A549 (cell line): ENCODE measurements around the gene HERC4. TPM values are rescaled to one million over a fixed set of nuclear protein-coding genes. Genes with fewer than 3 reads are reported as not detected.
"Not testable (repeated sequence)": the region's sequence is repeated elsewhere in the genome, so short reads cannot be mapped to it uniquely, and the experiment has no call there.

Source experiments
- ATAC-seq, 2 experiments: fragments of 200-7000 bp in 1 of 2; fragments of >200 bp in 1 of 2; cut with Nextera tagmentation in 1 of 2; cut with Tn5 transposase in 1 of 2; 3 replicates each; pipeline versions ENCODE4 v1.8.0 to v1.9.1; 2018 to 2020; ENCODE audit warnings: mild to moderate bottlenecking in 1 of 2, moderate library complexity in 1 of 2
- CTCF ChIA-PET: fragments of 300-600 bp; sonication (Branson Sonifier 250); formaldehyde crosslinking; extraction: SDS; loops from one replicate; lab custom pipeline; 2021; ENCODE audit warnings: antibody characterized with exemption, inconsistent platforms; lab: Yijun Ruan, JAX
- POLR2A ChIA-PET: fragments of 350-600 bp; formaldehyde crosslinking; extraction: SDS; loops from one replicate; lab custom pipeline; 2021; ENCODE audit warnings: antibody characterized with exemption, inconsistent platforms; lab: Yijun Ruan, JAX
- DNase-seq, 2 experiments: peaks; one replicate each; pipeline versions ENCODE4 v3.0.0 to v3.0.0-alpha.2; 2011 to 2016; ENCODE audit warnings: low read depth in 1 of 2, low spot score in 1 of 2
- FAIRE-seq: peaks from 2 replicates; lab custom pipeline; 2011; peaks lifted over from hg19 to GRCh38; lab: Jason Lieb, UNC
- H3K27ac ChIP-seq, 2 experiments: fragments of >200 bp; sonication (Bioruptor Twin); formaldehyde crosslinking; 3 replicates each; pipeline ENCODE4 v1.5.1; 2016 to 2017
- H3K4me1 ChIP-seq: fragments of >200 bp; sonication (Bioruptor Twin); formaldehyde crosslinking; 3 replicates; pipeline ENCODE4 v1.6.1; 2016
- H3K4me2 ChIP-seq: fragments of >200 bp; sonication (Bioruptor Twin); formaldehyde crosslinking; 3 replicates; pipeline ENCODE4 v1.6.1; 2016
- H3K4me3 ChIP-seq: fragments of >200 bp; sonication (Bioruptor Twin); formaldehyde crosslinking; 3 replicates; pipeline ENCODE4 v1.5.1; 2016
- H3K9me3 ChIP-seq: fragments of >200 bp; sonication (Bioruptor Twin); formaldehyde crosslinking; 3 replicates; pipeline ENCODE4 v1.6.1; 2016
- BHLHE40 ChIP-seq: IDR thresholded peaks from 2 replicates; pipeline ENCODE4 v1.6.1; 2012; ENCODE audit warnings: low read depth, low read length, inconsistent platforms
- CBX2 ChIP-seq: fragments of 200-600 bp; sonication (generic); IDR thresholded peaks from 2 replicates; pipeline ENCODE4 v1.6.1; 2016; ENCODE audit warnings: low read depth, mild to moderate bottlenecking, borderline replicate concordance
- CEBPB ChIP-seq, 2 experiments: fragments of >200 bp in 1 of 2; sonication (Bioruptor Twin) in 1 of 2; formaldehyde crosslinking in 1 of 2; IDR thresholded peaks; 2 replicates each; pipeline ENCODE4 v1.6.1; 2012 to 2016
- FOSB ChIP-seq: fragments of 250-450 bp; sonication (Bioruptor Pico); IDR thresholded peaks from 2 replicates; pipeline ENCODE4 v1.5.0; 2020; ENCODE audit warnings: mild to moderate bottlenecking, moderate library complexity
- FOSL2 ChIP-seq, 2 experiments: fragments of 450-650 bp in 1 of 2; fragments of >200 bp in 1 of 2; sonication (Bioruptor Twin) in 1 of 2; formaldehyde crosslinking; IDR thresholded peaks; 2 replicates each; pipeline versions ENCODE4 v1.5.0 to v1.6.1; 2016 to 2020; ENCODE audit warnings: mild to moderate bottlenecking in 1 of 2, moderate library complexity in 1 of 2
- HDAC2 ChIP-seq: fragments of 200-600 bp; sonication (generic); IDR thresholded peaks from 2 replicates; pipeline ENCODE4 v1.6.1; 2016
- HEYL ChIP-seq: fragments of 250-450 bp; sonication (Bioruptor Pico); IDR thresholded peaks from 2 replicates; pipeline ENCODE4 v1.8.0; 2021; ENCODE audit warnings: mild to moderate bottlenecking, moderate library complexity
- HOXA7 ChIP-seq: fragments of 250-450 bp; sonication (Bioruptor Pico); IDR thresholded peaks from 2 replicates; pipeline ENCODE4 v1.5.0; 2020; ENCODE audit warnings: mild to moderate bottlenecking, moderate library complexity
- MAFK ChIP-seq: fragments of 450-650 bp; IDR thresholded peaks from 2 replicates; pipeline ENCODE4 v1.6.1; 2014; ENCODE audit not compliant: partially characterized antibody
- MYC ChIP-seq: IDR thresholded peaks from 2 replicates; pipeline ENCODE4 v1.6.1; 2012; ENCODE audit warnings: mild to moderate bottlenecking, inconsistent platforms, low read length, improper control_type of control experiment, borderline replicate concordance
- NPAS2 ChIP-seq: fragments of 250-450 bp; sonication (Bioruptor Pico); IDR thresholded peaks from 2 replicates; pipeline ENCODE4 v1.8.0; 2022; ENCODE audit warnings: mild to moderate bottlenecking, moderate library complexity, borderline replicate concordance
- NR3C1 ChIP-seq: fragments of >200 bp; sonication (Bioruptor Twin); formaldehyde crosslinking; IDR thresholded peaks from 3 replicates; pipeline ENCODE4 v1.6.1; 2017
- POLR2A ChIP-seq: IDR thresholded peaks from 2 replicates; pipeline ENCODE4 v1.6.1; 2012; ENCODE audit warnings: mild to moderate bottlenecking, low read length
- RAD21 ChIP-seq, 2 experiments: fragments of >200 bp in 1 of 2; sonication (Bioruptor Twin) in 1 of 2; formaldehyde crosslinking in 1 of 2; IDR thresholded peaks in 1 of 2; conservative IDR thresholded peaks in 1 of 2; 2 replicates in 1 of 2; 3 replicates in 1 of 2; pipeline ENCODE4 v1.6.1; 2012 to 2018; ENCODE audit warnings: inconsistent platforms in 1 of 2
- RARB ChIP-seq: fragments of 250-450 bp; sonication (Bioruptor Pico); IDR thresholded peaks from 2 replicates; pipeline ENCODE4 v1.8.0; 2021; ENCODE audit warnings: mild to moderate bottlenecking, moderate library complexity
- SMC3 ChIP-seq: fragments of >200 bp; sonication (Bioruptor Twin); formaldehyde crosslinking; IDR thresholded peaks from 3 replicates; pipeline ENCODE4 v1.6.1; 2018; ENCODE audit warnings: inconsistent platforms
- TFCP2L1 ChIP-seq: fragments of 250-450 bp; sonication (Bioruptor Pico); IDR thresholded peaks from 2 replicates; pipeline ENCODE4 v1.5.0; 2021; ENCODE audit warnings: mild to moderate bottlenecking
- TP53 ChIP-seq: fragments of 250-450 bp; sonication (Bioruptor Pico); IDR thresholded peaks from 2 replicates; pipeline ENCODE4 v1.5.0; 2021; ENCODE audit warnings: mild to moderate bottlenecking, moderate library complexity
- ZC3H11A ChIP-seq: fragments of 450-650 bp; IDR thresholded peaks from 2 replicates; pipeline ENCODE4 v1.6.1; 2014; ENCODE audit warnings: antibody characterized with exemption, mild to moderate bottlenecking
- ZNF302 ChIP-seq: fragments of 250-450 bp; sonication (Bioruptor Pico); IDR thresholded peaks from 2 replicates; pipeline ENCODE4 v1.9.0; 2021; ENCODE audit warnings: inconsistent platforms, mild to moderate bottlenecking, moderate library complexity
- WGBS: methylation state at CpG from one replicate; pipeline ENCODE4 v1.1.6; 2017; ENCODE audit errors: missing lambda C conversion rate; 5-methylcytosine and 5-hydroxymethylcytosine counted together
- polyA plus RNA-seq, 4 experiments: library from polyadenylated mRNA; depleted of rRNA in 3 of 4; stranded (reverse); fragments of >200 nt; fragmentation: RNase III in 1 of 4; extraction: RNeasy Plus Mini Kit Qiagen cat#74134 plus additional on column Dnase treatment in 1 of 4; gene quantifications; 2 replicates in 3 of 4; 3 replicates in 1 of 4; pipeline ENCODE4 v1.2.3, GENCODE V29; 2011 to 2017
- TF ChIP-seq, protein P1 (sequence below): fragments of >200 bp; sonication (Bioruptor Twin); formaldehyde crosslinking; IDR thresholded peaks from 2 replicates; pipeline ENCODE4 v1.6.1; 2016
- TF ChIP-seq, protein P2 (sequence below): IDR thresholded peaks from 2 replicates; pipeline ENCODE4 v1.6.1; 2012; ENCODE audit warnings: low read depth, borderline replicate concordance
- TF ChIP-seq, protein P3 (sequence below): IDR thresholded peaks from 2 replicates; pipeline ENCODE4 v1.6.1; 2012

Gene HERC4
- polyA plus RNA-seq, 2 of the 4 experiments (the other 2 are of a cell fraction) = 43.2 to 51.3 TPM

DNA sequence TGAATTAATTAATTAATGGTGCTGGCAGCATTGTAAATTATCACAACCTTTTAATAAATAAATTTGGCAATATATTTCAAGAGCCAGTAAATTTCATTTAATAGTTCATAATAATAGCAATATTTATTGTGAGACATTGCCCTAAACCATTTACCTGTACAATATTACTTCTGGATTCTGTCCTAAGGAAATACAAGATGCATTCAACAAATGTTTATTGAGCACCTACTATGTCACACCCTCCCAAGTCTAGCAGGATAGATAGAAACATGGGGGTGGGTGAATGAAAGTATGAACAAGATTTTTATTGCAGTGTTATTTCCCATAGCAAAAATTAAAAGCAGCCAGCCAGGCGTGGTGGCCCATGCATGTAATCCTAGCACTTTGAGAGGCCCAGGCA, 4.4 kb upstream of the HERC4 start:
- no peak for ATAC-seq
- Histone ChIP-seq H3K4me2 (no peak overlapping the region), H3K9me3 (no peaks in the 10 kb centered on the region), H3K27ac (no peak overlapping the region), H3K4me1 (peaks cover 32% of the 10 kb centered on the region), H3K4me3 (no peak overlapping the region)
- TF ChIP-seq TFCP2L1 (no peak), TP53 (CRISPR knock-in tag) (no peak), ZNF302 (no peak), MAFK (no peak), POLR2A (no peak), RAD21 (conservative IDR thresholded peaks at IDR 0.05 in 1 of 2, IDR thresholded peaks at IDR 0.05 in 1 of 2) (no peak), CBX2 (no peak), FOSL2 (IDR thresholded peaks at IDR 0.05) (no peak), FOSL2 (CRISPR knock-in tag; IDR thresholded peaks at IDR 0.05) (no peak), CEBPB (IDR thresholded peaks at IDR 0.05) (no peak), BHLHE40 (no peak), MYC (no peak), HOXA7 (CRISPR knock-in tag) (no peak)
- TF ChIP-seq, protein P1, sequence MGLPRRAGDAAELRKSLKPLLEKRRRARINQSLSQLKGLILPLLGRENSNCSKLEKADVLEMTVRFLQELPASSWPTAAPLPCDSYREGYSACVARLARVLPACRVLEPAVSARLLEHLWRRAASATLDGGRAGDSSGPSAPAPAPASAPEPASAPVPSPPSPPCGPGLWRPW = no peak
- TF ChIP-seq, protein P2, sequence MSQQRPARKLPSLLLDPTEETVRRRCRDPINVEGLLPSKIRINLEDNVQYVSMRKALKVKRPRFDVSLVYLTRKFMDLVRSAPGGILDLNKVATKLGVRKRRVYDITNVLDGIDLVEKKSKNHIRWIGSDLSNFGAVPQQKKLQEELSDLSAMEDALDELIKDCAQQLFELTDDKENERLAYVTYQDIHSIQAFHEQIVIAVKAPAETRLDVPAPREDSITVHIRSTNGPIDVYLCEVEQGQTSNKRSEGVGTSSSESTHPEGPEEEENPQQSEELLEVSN = no peak
- no peak for FAIRE-seq
- DNase-seq = no peak
- ChIA-PET POLR2A (no interaction called here), CTCF (interaction anchor here (1.3 kb wide), 1 partner anchor 131 kb away, joined by 3 read pairs; no protein-coding TSS in a partner anchor)
- WGBS = 96% methylated on average over 1 of the region's 1 CpG

DNA sequence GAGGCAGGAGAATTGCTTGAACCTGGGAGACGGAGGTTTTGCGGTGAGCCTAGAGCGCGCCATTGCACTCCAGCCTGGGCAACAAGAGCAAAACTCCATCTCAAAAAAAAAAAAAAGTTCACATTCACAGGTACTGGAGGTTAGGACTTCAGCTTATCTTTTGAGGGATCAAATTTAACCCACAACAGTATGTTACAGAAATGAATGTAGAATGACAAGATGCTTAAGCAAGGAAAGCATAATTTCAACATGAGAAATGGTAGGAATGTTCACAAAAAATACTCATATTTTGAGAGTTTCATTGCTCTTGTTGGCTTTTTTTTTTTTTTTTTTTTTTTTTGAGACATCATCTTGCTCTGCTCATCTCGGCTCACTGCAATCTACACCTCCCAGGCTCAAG, 1.9 kb upstream of the HERC4 start:
- ChIA-PET CTCF (interaction anchor here (0.9 to 3.5 kb wide), 4 partner anchors 79 to 221 kb away, joined by 4 to 25 read pairs (median 6); no protein-coding TSS in a partner anchor), POLR2A (interaction anchor here (0.7 kb wide), 1 partner anchor 292 kb away, joined by 7 read pairs; no protein-coding TSS in a partner anchor)
- DNase-seq (no peak), FAIRE-seq (no peak), ATAC-seq (no peak)
- H3K27ac ChIP-seq = no peak overlapping the region
- H3K9me3 ChIP-seq = no peaks in the 10 kb centered on the region
- 98% methylated on average over 5 of the region's 5 CpGs for WGBS
- peaks cover 21% of the 10 kb centered on the region for H3K4me1 ChIP-seq
- TF ChIP-seq MYC (no peak), HDAC2 (no peak), RARB (CRISPR knock-in tag) (no peak), FOSB (CRISPR knock-in tag) (no peak), CEBPB (IDR thresholded peaks at IDR 0.05) (no peak), MAFK (no peak), ZC3H11A (no peak), NR3C1 (no peak), FOSL2 (IDR thresholded peaks at IDR 0.05) (no peak), FOSL2 (CRISPR knock-in tag; IDR thresholded peaks at IDR 0.05) (no peak), SMC3 (no peak), CBX2 (no peak), HEYL (CRISPR knock-in tag) (no peak), TFCP2L1 (no peak), NPAS2 (CRISPR knock-in tag) (no peak)
- TF ChIP-seq, protein P3, sequence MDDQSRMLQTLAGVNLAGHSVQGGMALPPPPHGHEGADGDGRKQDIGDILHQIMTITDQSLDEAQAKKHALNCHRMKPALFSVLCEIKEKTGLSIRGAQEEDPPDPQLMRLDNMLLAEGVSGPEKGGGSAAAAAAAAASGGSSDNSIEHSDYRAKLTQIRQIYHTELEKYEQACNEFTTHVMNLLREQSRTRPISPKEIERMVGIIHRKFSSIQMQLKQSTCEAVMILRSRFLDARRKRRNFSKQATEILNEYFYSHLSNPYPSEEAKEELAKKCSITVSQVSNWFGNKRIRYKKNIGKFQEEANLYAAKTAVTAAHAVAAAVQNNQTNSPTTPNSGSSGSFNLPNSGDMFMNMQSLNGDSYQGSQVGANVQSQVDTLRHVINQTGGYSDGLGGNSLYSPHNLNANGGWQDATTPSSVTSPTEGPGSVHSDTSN = no peak
- H3K4me3 ChIP-seq = no peak overlapping the region
- no peak overlapping the region for H3K4me2 ChIP-seq

DNA sequence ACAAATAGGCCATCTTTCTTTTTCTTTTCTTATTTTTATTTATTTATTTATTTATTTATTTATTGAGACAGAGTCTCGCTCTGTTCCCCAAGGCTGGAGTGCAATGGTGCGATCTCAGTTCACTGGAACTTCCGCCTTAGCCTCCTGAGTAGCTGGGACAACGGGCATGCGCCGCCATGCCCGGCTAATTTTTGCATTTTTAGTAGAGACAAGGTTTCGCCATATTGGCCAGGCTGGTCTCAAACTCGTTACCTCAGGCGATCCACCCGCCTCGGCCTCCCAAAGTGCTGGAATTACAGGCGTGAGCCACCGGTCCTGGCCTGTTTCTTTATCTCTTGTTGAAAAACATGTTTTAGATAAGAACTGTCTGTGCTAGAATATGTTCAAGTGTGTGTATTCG, 998 bp upstream of the HERC4 start:
- H3K4me3 ChIP-seq, H3K27ac ChIP-seq, H3K9me3 ChIP-seq, DNase-seq, H3K4me2 ChIP-seq, FAIRE-seq, ATAC-seq: not testable (repeated sequence)
- POLR2A ChIA-PET = interaction anchor here (1.0 kb wide), 1 partner anchor 256 kb away, joined by 3 read pairs; the partner anchor contains the start of gene HNRNPH3
- CTCF ChIA-PET = interaction anchor here (1.0 to 3.5 kb wide), 4 partner anchors 80 to 137 kb away, joined by 3 to 25 read pairs (median 6); no protein-coding TSS in a partner anchor
- WGBS = 92% methylated on average over 15 of the region's 15 CpGs
- H3K4me1 ChIP-seq = peaks cover 27% of the 10 kb centered on the region
